ENCODE results near the gene CHAF1A. TPM values are rescaled to one million over a fixed set of nuclear protein-coding genes. Genes with fewer than 3 reads are reported as not detected.

CHAF1A gene
- polyA plus RNA-seq, 12 donors = 7.8 to 25.9 (median 11.3) TPM; not detected in 1

DNA sequence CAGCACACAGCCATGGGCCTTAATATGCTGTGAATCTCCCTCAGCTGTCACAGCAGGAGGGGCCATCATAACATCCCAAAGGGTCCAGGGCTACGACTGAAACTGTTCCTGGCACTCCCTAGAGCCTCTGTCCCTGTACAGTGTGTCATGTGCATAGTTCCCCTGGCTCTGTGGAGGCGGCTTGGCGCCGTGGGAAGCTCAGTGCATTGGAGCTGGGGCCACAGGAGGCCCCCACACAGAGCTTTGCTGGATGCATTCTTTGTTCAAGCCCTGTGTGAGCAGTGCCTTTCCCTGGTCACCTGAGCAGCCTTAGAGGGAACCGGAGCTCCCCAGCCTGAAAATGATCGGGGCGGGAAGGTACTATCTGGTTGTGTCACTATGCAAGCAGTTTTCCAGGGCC is 33.8 kb downstream of the CHAF1A start:
- no peak for DNase-seq

DNA sequence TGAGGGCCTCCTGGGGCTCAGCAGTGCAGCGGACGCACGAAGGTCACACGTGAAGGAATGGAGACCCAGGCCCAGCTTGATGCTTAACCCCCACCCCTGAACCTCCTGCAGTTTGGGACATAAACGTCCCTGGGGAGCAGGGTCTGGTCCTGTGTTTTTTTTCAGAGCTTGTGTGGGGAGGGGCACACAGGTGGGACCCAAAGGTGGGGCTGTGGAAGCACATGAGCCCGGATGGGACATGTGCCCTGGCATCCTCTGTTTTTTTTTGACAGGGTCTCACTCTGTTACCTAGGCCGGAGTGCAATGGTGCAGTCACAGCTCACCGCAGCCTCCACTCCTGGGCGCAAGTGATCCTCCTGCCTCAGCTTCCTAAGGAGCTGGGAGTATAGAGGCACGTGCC is 34.7 kb downstream of the CHAF1A start:
- no peak for DNase-seq

DNA sequence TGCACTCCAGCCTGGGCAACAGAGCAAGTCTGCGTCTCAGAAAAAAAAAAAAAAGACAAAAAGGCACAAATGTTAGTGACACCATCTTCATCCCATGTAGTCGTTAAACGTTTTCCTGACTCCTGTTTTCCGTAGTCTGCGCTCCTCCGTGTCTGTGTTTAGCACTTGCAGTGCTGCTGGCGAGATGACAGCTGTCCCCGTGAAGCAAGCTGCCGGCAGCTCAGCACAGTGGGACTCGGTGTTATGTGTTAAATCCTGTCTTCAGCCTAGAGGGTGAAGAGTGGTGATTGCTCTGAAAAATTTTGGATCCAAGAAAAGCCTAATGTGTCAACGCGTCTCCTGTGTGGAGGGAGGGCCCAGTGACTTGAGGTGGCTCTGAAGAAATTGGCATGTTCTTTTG is 36.8 kb downstream of the CHAF1A start:
- DNase-seq = no peak

DNA sequence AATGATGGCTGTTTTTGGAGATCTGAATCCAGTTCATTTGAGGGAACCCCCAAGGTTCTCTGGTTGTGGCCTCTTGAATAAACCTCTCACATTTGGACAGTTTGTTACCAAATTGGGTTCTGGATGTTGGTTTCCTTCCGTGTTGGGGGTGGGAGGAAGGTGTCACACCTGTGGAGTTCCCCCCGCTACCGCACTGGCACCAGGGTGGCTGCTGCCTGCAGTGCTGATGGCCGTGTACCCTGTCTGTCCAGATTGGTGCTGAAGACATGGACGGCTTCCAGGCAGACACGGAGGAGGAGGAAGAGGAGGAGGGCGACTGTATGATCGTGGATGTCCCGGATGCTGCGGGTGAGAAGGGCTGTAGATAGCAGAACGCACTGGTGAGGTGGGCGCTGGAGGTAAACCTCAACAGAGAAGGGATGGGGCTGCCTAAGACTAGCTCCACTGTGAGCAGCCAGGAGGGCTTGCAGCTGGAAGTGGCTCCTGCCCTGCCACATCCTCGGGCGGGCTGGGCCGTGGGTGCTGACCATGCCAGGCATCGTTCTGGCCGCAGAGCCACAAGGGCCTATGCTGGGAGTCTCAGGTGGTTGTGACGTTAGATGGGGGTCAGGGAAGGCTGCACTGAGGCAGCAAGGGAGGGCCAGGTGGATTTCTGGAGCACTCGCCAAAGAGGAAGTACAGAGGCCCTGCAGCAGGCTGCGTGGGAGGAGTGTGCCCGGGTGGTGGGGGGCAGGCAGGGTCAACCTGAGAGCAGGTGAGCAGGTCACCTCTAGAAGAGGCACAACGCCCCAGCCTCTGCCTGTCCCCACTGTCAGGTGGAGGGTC is 39.8 kb downstream of the CHAF1A start:
- DNase-seq = no peak

DNA sequence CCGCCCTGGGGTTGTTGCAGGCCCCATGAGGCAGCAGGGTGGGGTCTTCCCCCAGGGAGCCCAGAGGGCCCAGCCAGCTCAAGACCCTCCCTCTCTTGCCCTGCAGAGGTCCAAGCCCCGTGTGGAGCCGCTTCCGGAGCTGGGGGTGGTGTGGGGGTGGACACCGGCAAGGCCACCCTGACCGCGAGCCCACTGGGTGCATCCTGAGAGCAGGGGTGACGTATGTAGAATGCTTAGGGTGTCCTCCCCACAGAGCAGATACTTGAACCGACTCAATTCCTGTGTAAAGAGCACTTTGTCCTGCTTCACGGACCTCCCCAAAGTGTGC is 40.3 kb downstream of the CHAF1A start:
- no peak for DNase-seq

DNA sequence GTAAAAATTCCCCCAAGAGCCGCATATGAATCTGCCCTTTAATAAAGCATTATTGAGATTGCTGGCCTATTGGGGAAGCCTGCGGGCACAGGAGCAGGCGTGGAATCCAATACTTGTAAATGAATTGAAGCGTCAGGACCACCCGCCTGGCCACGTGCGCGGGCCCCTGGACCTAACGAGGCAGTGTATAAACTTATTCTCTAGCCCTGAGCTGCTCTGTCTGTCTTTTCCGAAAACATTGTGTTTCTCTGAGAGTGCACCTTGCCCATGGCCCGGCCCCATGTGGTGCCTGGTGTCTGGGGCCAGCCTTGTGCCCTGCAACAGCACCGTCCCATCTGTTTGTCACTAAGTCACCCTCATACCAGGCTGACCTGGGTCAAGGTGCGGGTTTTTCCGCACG is 40.7 kb downstream of the CHAF1A start:
- DNase-seq = no peak

DNA sequence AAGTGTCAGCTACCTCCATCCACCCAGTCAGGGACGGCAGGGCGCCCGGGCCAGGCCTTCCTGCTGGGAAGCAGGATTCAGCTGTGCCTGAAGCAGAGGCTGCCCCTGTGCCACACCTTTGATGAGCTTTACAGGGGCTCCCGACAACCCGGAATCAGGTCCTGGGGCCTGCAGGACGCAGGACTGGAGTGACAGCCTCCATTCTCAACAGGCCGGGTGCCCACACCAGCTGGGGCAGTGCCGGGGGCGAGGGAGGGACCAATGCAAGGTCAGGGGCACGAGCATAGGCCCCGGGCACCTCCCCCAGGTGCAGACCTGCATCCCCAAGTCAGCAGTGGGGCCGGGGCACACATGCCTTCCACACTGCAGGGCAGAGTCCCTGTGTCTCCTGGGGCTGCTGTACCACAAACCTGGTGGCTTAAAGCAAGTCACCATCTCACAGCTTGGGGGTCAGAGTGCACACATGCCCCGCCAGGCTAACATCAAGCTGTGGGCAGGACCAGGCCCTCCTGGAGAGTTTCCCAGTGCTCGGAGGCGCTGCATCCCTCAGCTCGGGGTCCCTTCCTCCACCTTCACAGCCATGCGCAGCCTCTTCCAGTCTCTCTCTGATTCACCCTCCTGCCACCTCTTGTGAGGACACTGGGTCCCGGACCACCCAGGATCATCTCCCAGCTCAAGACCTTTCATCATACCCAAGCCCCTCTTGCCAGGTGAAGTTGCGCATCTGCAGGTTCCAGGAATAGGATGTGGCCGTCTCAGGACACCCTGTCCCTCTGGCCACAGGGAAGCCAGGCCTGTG is 41.7 kb downstream of the CHAF1A start:
- DNase-seq = no peak

DNA sequence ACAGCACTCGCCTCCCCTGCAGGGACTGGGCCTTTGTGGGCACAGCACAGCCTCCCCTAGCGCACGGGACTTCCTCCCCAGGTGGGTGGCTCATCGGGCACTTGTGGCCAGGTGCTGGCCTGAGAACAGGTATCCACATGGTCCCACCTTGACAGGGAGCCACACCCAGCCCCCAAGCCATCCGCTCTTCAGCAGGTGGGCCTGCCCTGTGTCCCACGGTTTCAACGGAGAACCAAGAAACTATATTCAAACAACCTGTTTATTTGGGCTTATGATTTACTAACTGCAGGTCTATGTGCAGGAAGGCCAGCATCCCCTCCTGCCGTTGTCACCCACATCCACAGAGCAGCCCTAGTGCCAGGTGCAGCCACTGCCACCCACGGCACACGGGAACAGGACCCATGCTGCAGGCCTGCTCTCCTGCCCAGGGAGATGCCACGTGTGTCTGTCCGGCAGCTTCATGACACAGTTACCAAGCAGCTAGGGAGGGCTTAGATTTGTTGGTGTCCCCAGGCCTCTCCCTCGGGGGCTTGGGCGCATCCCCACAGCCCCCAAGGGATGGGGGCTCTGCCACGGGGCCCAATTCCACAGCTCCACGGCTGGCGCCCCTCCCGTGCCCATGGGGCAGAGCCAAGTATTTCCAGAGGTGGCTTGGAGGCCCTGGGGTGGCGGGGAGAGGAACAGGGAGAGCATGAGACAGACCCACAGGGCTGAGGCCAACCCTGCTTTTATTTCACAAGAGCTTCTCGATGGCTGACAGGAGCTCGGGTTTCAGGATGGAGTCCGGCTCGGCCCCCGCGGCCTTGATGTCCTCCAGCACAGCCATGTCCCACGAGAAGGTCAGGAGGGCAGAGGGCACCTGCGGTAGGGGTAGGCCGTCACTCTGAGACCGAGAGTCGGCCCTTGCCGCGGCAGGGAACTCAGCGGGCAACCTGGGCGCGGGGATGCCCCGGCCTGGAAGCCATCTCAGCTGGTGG is 42.6 kb downstream of the CHAF1A start:
- no peak for DNase-seq

DNA sequence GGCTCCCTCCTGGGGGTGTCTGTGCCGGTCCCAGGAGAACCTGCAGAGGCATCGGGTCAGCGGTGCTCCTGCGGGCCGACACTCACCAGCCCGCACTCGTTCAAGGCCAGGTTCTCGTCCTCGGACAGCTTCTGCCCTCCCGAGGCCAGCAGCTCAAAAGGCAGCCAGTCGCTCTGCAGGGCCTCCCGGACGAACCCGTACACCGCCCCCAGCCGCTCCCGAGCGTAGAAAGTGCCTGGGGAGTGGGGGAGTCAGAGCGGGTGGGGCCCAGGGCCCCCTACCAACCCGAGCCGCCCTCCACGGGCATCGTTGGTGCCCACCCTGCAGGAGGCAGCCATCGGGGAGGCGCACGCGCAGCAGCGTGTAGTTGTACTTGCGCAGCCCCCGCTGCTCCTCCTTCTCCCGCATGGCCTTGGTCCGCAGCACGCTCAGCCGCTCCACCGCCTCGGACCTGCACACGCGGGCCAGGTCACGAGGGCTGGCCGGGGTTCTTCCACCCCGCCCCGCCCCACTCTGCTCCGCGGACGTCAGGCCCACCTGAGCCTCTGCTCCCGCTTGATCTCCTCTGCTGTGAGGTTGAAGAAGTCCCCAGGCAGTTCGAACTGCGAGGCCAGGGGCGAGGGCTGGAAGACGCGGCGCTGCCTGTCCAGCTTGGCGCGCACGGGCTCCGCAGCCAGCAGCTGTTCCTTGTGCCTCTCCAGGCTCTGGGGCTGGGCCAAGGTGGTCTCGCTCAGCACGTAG is 43.7 kb downstream of the CHAF1A start:
- DNase-seq = no peak

DNA sequence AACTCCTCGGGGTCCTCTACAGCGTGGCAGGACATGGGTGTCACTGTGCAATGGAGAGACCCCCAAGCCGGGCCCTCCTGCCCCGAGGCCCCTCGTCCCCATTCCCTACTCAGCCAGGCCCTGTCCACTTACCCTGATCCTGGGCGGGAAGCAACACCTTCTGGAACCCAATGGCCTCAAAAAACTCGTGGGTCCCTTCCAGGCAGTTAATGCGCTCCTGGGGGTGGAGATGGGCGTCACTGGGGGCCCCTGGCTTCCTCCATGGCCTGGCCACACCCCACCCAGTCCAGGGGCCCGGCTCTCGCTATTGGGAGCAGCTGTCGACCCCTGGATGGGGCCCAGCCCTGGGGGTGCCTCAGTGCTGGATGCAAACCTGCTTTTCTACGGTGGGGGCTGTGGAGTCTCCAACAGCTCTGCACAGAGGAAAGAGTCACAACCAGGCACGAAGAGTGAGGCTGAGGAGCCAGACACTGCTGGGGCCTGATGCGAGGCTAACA is 44.3 kb downstream of the CHAF1A start:
- no peak for DNase-seq

DNA sequence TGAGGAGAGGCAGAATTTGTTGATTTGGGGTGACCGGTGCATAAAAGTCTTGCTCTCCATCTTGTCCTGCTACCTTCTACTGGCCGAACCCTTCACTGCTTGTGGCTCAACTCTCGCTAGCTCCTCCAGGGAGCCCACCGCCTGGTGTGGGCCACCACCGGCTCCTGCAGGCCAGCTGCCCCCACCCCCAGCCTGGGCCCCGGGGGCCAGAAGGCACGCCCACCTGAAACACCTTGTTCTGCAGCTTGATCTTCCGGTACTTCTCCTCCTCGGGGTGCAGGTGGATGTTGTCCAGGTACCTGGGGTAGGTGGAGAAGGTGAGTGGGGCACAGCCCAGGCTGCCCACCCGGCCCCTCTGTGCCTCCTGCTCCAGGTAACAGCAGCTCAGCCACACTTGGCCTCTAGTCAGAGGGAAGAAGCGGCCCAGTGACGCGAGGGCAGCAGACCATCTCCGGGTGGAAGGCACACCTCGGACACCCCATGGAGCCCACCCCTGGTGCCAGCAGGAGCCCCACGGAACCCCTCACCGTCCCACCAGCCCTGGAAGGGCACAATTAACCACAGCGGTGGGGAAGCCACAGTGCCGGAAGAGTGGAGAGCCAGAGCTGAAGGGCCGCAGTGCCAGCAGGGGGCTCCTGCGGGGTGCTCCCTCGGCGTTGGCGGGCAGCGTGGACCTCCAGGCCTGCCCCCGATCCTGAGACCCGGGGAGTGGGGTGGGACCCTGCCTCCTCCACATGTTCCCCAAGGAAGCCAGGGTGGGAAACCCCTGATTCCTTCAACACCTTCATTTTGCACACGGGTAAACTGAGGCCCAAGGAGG is 45.1 kb downstream of the CHAF1A start:
- DNase-seq = no peak

DNA sequence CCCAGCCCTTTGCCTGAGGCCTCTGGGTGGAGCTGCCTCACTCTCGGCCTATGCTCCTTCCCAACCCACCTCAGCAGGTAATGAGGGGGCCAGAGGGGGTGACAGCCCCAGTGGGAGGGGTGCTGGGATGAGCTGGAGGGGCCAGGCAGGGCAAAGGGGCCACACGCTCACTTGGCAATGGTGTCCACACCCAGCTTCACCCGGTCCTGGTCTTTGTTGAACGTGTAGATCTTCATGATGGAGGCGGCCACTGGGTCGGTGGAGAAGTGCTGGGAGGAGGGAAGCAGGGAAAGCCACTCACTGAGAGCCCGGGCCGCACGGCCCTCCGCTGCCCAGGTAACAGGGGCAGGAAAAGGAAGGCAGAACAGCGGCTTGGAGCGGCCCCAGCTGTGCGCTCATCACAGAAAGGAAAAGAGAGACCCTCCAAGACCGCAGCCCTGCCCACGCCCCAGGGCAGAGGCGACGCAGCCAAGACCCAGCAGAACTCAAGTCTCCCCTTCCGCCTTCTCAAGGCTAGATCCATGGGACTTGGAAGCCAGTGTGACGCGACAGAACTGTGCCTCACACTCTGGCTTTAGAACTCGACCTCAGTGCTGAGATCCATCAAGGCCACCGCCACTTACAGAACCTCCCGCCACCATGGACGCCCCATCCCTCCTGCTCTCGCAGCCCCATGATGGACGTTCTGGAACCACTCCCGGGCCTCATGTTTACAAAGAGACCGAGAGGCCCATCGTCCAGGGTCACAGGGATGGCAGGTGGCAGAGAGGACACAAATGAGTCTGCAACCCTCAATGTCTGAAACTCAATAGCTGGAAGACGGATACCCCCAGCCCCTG is 45.9 kb downstream of the CHAF1A start:
- no peak for DNase-seq

DNA sequence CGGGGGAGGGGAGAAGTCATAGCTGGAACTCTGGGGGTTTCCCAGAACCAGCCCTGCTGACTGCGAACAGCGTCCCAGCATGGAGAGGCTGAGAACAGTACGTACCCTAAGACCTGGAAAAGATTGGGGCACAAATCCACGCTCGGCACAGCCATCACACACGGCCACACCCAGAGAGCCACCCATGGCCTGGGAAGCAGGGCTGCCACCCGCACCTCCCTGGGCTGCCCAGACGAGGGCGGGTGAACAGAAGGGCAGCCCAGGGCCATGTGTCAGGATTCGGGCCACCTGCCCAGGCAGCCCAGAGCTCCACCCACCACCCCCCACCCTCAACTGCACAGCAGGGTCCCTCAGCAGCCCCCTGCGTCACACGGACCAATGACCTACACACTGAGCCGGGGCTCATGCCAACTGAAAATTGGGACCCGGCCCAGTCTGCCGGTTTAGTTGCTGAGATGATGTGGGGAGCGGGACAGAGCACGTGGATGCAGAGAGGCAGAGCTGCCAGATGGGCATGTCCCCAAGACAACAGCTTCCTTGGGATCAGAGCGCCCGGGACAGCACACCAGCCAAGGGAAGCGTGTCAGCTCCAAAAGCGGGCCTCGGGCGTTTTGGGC is 46.7 kb downstream of the CHAF1A start:
- DNase-seq = no peak

DNA sequence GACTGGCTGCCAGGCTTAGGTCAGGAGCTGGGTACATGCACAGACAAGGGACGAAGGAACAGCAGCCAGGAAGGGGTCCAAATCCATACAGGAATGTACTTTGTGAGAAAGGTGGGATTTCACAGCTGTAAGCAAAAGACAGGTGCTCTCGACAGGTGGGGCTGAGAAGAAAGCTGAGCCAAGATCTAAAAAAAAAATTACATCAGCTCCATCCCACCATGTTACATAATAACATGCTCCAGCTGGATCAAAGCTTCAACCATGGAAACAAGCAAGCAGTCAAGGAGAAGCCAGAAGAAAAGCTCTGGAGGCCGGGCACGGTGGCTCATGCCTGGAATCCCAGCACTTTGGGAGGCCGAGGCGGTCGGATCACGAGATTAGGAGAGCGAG is 47.2 kb downstream of the CHAF1A start:
- DNase-seq = no peak

DNA sequence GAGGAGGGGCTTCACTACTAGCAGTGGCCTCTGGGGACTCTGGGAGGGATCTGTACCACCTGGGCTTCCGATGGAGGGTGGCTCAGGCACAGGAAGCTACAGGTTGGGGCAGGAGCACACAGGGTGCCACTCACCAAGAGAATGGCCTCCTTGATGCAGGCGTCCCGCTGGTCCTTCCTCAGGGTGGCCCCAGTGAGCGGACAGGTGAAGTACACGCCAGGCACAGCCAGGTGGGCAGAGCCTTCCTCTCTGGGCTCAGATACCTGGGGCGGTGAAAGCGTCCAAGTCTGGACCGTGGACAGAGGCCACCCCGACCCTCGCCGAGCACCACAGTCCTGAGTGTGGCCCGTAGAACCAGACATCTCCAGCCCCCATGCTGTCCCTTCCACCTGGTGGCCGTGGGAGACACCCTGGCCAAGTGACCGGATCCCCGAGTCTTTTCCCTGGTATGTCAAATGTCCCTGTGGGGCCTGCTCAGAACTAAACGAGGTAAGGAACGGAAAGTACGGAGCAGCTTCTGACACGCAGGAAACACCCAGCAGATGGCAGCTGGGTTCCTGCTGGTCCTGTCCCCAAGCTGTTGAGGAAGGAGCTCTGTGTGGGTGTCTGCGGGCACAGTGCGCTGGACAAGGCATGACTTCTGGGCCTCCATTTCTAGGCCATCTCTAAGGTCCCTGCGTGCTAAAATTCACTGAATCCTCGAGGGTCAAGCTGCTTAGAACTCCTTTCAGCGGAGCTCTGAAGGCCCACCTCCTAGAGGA is 50.0 kb downstream of the CHAF1A start:
- DNase-seq = no peak

DNA sequence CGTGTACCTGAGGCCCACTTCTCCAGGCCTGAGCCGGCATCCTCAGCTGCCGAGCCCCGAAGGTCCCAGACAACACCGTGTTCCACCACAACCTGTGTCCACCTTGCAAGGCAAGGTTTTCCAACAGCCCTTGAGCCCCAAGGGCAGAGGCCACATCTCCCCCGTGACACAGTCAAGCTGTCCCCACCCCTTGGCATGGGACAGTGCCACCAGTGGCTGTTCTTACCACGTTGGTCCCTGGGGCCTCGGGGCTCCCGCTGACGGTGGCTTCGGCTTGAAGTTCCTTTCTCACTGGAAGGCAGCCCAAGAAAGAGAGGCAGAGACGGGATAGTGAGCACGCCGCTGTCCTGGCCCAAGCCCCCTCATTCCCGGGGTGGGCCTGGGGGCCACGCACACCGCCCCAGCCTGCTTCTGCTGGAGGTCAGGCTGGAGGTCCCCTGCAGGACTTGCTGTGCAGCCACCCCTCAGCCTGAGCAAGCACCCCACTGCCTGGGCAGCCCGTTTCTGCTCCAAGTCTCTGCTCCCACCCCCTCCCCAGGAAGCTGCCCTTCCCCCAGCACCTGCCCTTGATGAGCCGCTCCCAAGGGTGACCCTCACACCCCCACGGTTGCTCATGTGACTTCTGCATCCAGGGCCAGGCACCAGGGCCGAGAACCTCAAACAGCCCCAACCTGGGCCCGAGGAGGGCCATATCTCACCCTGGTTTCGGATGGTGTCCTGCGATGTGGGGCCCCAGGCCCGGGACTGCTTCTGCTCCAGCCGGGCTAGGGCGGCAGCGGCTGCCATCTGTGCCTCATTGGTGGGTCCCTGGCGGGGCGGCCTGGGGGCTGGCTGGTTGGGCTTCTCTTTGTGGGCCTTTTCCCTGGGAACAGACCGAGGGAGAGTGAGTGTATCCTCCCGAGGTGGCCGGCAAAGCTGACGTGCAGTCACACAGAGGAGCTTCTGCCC is 51.1 kb downstream of the CHAF1A start:
- DNase-seq = no peak
